ENCODE measurements around the gene TCL1B. TPM values are rescaled to one million over a fixed set of nuclear protein-coding genes. Genes with fewer than 3 reads are reported as not detected.

The TCL1B gene
- total and polyA plus RNA-seq, 2 of the 4 experiments (the other 2 are of a cell fraction), result not detected

DNA sequence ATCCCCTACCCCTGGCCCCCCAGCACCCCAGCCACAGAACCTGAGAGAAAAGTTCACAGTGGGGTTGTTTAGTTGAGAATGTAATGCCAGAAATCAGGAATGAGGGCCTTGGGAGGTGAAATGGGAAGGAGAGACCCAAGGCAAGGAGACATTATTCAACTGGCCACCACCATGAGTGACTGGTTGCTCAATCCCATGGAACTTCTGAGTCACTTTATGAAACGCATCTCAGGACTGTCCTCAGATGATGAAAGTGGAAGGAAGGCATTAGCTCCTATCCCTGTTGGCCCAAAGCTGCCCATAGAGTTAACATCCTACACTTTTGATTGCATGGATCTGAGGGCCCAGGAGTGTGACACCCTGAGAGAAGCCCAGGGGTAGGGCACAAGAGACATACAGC, 53.1 kb downstream of the TCL1B start:
- ATAC-seq (ENCODE audit: low read depth) (no peak), DNase-seq (no peak)
- H2BK5ac ChIP-seq (ENCODE audit: low read depth, low read length, poor library complexity, severe bottlenecking), result no peak overlapping the region
- H3K14ac ChIP-seq (replicated peaks; ENCODE audit: low read depth, low read length), result no peak overlapping the region
- H3K27ac ChIP-seq (ENCODE audit: insufficient read depth, low read length), result no peak overlapping the region
- H3K23ac ChIP-seq (ENCODE audit: low read depth, low read length), result no peak overlapping the region
- no peak overlapping the region for H3K4me3 ChIP-seq (ENCODE audit: insufficient read depth, low read depth, low read length)
- no peak overlapping the region for H3K18ac ChIP-seq (ENCODE audit: low read depth, low read length)
- no CpG with 5 or more reads among the region's 1 CpG for WGBS, 2 experiments (ENCODE audit: extremely low coverage in 2 of 2, insufficient read length in 1 of 2)
- H2BK120ac ChIP-seq (ENCODE audit: low read depth, low read length), result no peak overlapping the region
- no peak overlapping the region for H4K5ac ChIP-seq (ENCODE audit: low read depth, low read length)
- no peaks in the 10 kb centered on the region for H3K36me3 ChIP-seq (ENCODE audit: control insufficient read depth, insufficient read depth, low read length)
- H3K9me1 ChIP-seq (ENCODE audit: insufficient read depth, low read length), result no peaks in the 10 kb centered on the region
- TF ChIP-seq, protein P1, sequence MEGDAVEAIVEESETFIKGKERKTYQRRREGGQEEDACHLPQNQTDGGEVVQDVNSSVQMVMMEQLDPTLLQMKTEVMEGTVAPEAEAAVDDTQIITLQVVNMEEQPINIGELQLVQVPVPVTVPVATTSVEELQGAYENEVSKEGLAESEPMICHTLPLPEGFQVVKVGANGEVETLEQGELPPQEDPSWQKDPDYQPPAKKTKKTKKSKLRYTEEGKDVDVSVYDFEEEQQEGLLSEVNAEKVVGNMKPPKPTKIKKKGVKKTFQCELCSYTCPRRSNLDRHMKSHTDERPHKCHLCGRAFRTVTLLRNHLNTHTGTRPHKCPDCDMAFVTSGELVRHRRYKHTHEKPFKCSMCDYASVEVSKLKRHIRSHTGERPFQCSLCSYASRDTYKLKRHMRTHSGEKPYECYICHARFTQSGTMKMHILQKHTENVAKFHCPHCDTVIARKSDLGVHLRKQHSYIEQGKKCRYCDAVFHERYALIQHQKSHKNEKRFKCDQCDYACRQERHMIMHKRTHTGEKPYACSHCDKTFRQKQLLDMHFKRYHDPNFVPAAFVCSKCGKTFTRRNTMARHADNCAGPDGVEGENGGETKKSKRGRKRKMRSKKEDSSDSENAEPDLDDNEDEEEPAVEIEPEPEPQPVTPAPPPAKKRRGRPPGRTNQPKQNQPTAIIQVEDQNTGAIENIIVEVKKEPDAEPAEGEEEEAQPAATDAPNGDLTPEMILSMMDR (conservative IDR thresholded peaks at IDR 0.05; ENCODE audit: low read depth, low read length), result no peak
- TF ChIP-seq POLR2A (IDR thresholded peaks at IDR 0.05; ENCODE audit: low read depth, low read length) (no peak), RCOR1 (IDR thresholded peaks at IDR 0.05; ENCODE audit: insufficient replicate concordance, low read length) (no peak), RFX5 (IDR thresholded peaks at IDR 0.05; ENCODE audit: low read depth, low read length) (no peak), NFE2L2 (IDR thresholded peaks at IDR 0.05; ENCODE audit: low read depth, low read length) (no peak), BHLHE40 (IDR thresholded peaks at IDR 0.05; ENCODE audit: low read depth, low read length) (no peak), MAZ (IDR thresholded peaks at IDR 0.05; ENCODE audit: borderline replicate concordance, low read depth, low read length) (no peak), MAFK (IDR thresholded peaks at IDR 0.05; ENCODE audit: low read depth, low read length) (no peak), MXI1 (IDR thresholded peaks at IDR 0.05; ENCODE audit: borderline replicate concordance, low read depth, low read length) (no peak), CHD1 (IDR thresholded peaks at IDR 0.05; ENCODE audit: low read depth, low read length) (no peak), CEBPB (IDR thresholded peaks at IDR 0.05; ENCODE audit: low read depth, low read length) (no peak), SMC3 (IDR thresholded peaks at IDR 0.05; ENCODE audit: low read depth, low read length) (no peak)
- TF ChIP-seq, protein P2, sequence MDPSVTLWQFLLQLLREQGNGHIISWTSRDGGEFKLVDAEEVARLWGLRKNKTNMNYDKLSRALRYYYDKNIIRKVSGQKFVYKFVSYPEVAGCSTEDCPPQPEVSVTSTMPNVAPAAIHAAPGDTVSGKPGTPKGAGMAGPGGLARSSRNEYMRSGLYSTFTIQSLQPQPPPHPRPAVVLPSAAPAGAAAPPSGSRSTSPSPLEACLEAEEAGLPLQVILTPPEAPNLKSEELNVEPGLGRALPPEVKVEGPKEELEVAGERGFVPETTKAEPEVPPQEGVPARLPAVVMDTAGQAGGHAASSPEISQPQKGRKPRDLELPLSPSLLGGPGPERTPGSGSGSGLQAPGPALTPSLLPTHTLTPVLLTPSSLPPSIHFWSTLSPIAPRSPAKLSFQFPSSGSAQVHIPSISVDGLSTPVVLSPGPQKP (IDR thresholded peaks at IDR 0.05; ENCODE audit: borderline replicate concordance, low read depth, low read length), result no peak
- TF ChIP-seq, protein P3, sequence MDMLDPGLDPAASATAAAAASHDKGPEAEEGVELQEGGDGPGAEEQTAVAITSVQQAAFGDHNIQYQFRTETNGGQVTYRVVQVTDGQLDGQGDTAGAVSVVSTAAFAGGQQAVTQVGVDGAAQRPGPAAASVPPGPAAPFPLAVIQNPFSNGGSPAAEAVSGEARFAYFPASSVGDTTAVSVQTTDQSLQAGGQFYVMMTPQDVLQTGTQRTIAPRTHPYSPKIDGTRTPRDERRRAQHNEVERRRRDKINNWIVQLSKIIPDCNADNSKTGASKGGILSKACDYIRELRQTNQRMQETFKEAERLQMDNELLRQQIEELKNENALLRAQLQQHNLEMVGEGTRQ (IDR thresholded peaks at IDR 0.05; ENCODE audit: low read depth, low read length), result no peak
- H2AK9ac ChIP-seq (replicated peaks; ENCODE audit: low read depth, low read length, poor library complexity), result no peak overlapping the region
- H2AFZ ChIP-seq (replicated peaks; ENCODE audit: low read length, poor library complexity), result no peak overlapping the region
- H4K8ac ChIP-seq (ENCODE audit: low read depth in 2 of 2, low read length in 2 of 2), result no peak overlapping the region
- no peak overlapping the region for H2AK5ac ChIP-seq (ENCODE audit: low read depth, low read length)
- BruUV-seq (replicated peaks), result no TSS peak
- dilution Hi-C loops (cut with HindIII; ENCODE audit: low sequenced_read_pairs, unreplicated experiment) (no loop called here), in situ Hi-C loops (cut with MboI; ENCODE audit: low sequenced_read_pairs) (no loop called here), intact Hi-C loops (cut with micrococcal nuclease) (no loop called here)
- H2BK20ac ChIP-seq (ENCODE audit: low read depth, low read length), result no peak overlapping the region
- no peaks in the 10 kb centered on the region for H3K27me3 ChIP-seq (ENCODE audit: control insufficient read depth, insufficient read depth, low read length)
- no peak overlapping the region for H2BK15ac ChIP-seq (ENCODE audit: low read depth, low read length)
- no peak overlapping the region for H3K9ac ChIP-seq (ENCODE audit: low read depth, low read length)
- no peaks in the 10 kb centered on the region for H4K20me1 ChIP-seq (ENCODE audit: insufficient read depth, low read length)
- no peak overlapping the region for H3K4me2 ChIP-seq (ENCODE audit: low read depth, low read length)
- no peak overlapping the region for H4K91ac ChIP-seq (ENCODE audit: insufficient read depth, low read depth, low read length)
- CTCF ChIA-PET, result no interaction called here
- POLR2A ChIA-PET (ENCODE audit: unreplicated experiment), result no interaction called here
- no peaks in the 10 kb centered on the region for H3K79me1 ChIP-seq (ENCODE audit: low read depth in 1 of 2, low read length in 2 of 2)
- H3K56ac ChIP-seq (ENCODE audit: extremely low read depth, insufficient read depth, low read length), result no peak overlapping the region
- no peaks in the 10 kb centered on the region for H3K9me3 ChIP-seq (ENCODE audit: control insufficient read depth, insufficient read depth, low read length)
- H3K4me1 ChIP-seq (ENCODE audit: control insufficient read depth, insufficient read depth, low read length), result no peaks in the 10 kb centered on the region
- no peak overlapping the region for H3K4ac ChIP-seq (ENCODE audit: low read depth, low read length)

Data from IMR-90 (cell line).